Measurements from ENCODE around the gene ATRNL1.

ATRNL1 gene

DNA sequence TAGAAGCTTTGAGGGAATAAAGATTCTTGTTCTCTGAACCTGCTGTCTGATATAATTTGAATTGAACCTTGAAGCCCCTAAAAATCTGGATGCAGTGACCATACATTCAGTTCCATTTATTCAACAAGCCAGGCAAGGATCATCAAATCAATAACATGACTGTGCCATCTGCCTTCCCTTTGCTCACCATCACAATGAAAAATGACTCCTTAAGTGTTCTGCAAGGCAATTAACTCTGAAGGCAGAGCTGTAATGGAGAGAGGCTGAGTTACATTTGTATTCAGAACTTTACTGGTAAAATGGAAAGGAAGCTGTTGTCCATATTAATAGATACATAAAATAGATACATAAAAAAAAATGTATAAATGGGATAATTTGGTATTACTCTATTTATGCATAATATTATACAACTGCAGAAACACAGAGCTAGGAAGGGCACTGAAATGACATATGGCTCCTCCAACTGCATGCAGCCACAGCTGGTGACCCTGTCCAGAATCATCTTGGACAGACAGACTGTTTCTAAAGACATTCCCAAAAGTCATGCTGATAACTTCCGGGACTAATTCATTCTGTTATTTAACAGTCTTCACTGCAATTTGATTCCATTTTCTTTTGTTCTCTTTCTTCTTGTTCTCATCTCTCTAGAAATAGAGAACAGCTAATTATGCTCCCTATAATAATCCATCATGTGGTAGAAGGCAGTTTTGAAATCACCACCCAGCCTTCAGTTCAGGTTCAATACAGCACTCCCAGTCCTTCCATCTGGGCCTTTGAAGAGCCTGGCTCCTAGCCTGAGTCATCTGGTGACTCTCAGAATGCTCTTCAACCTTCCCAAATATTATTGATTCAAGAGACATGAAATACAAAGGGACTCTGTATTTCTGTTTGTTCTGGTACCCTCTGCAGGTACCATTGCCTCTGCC is 767.3 kb downstream of the ATRNL1 start:
- DNase-seq (ENCODE audit: insufficient read length, low spot score) = no peak

GRCh38 chr10:115861455-115861854 is 768.3 kb downstream of the ATRNL1 start:
- TF ChIP-seq POLR2A (IDR thresholded peaks at IDR 0.05; ENCODE audit: low read depth, low read length) = no peak
- DNase-seq (ENCODE audit: insufficient read length, low spot score) (no peak), FAIRE-seq (no peak)

More for the DNA sequence above, 767.3 kb downstream of the ATRNL1 start:
- no peak for TF ChIP-seq POLR2A (IDR thresholded peaks at IDR 0.05; ENCODE audit: low read depth, low read length)
- no peak for FAIRE-seq

- FAIRE-seq (peak; percentile 84), DNase-seq (ENCODE audit: insufficient read length, low spot score) (peak; percentile 23)
- no peak for TF ChIP-seq POLR2A (IDR thresholded peaks at IDR 0.05; ENCODE audit: low read depth, low read length)
Observed at GRCh38 chr10:115861864-115862263, 768.7 kb downstream of the ATRNL1 start.

- TF ChIP-seq POLR2A (IDR thresholded peaks at IDR 0.05; ENCODE audit: low read depth, low read length) = no peak
- no peak for DNase-seq (ENCODE audit: insufficient read length, low spot score)
- no peak for FAIRE-seq
Observed at GRCh38 chr10:115866174-115866573, 773.0 kb downstream of the ATRNL1 start.

- DNase-seq (ENCODE audit: insufficient read length, low spot score) (no peak), FAIRE-seq (no peak)
- TF ChIP-seq POLR2A (IDR thresholded peaks at IDR 0.05; ENCODE audit: low read depth, low read length) = no peak
Observed at GRCh38 chr10:115866691-115867090, 773.5 kb downstream of the ATRNL1 start.

- no peak for DNase-seq (ENCODE audit: insufficient read length, low spot score)
- FAIRE-seq = no peak
- no peak for TF ChIP-seq POLR2A (IDR thresholded peaks at IDR 0.05; ENCODE audit: low read depth, low read length)
Observed at GRCh38 chr10:115867305-115867704, 774.1 kb downstream of the ATRNL1 start.

DNA sequence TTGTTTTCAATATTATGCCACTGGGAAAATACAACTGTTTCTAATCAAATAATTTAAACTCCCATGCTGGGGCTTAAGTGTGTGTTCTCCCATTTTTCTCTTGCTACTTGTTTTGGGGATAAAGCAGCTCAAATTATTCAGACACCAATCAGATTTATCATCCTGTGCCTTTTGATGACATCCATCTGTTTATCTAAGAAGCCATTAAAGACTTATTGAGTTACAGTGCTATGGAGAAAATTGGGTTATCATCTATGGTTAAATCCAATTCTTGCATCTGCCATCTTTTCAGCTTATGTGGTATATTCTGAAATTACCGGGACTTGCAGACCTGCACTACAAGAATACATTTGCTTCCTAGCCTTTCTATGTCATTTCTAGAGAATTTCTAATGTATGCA is 778.7 kb downstream of the ATRNL1 start:
- DNase-seq (ENCODE audit: insufficient read length, low spot score) (no peak), FAIRE-seq (no peak)
- TF ChIP-seq POLR2A (IDR thresholded peaks at IDR 0.05; ENCODE audit: low read depth, low read length) = no peak

DNA sequence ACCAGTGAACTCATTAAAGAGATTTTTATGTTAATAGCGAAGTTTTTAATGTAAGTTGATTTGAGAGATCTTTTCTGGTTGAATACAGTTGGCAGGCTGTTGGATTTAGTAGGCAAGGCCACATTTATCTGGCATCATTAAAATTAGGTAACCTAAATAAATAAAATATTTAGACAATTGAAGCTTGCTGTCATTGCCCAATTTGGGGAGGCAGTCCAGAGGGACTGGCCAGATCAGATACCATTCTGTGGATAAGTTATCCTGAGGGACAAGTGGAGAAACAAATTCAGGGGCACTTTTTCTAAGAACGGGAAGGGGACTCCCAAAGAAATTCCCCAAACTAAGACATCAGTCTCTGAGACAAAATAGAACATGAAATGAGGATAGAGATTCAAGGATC is 782.0 kb downstream of the ATRNL1 start:
- no peak for DNase-seq (ENCODE audit: insufficient read length, low spot score)
- TF ChIP-seq POLR2A (IDR thresholded peaks at IDR 0.05; ENCODE audit: low read depth, low read length) = no peak
- no peak for FAIRE-seq

- no peak for TF ChIP-seq POLR2A (IDR thresholded peaks at IDR 0.05; ENCODE audit: low read depth, low read length)
- DNase-seq (ENCODE audit: insufficient read length, low spot score) = no peak
- FAIRE-seq = no peak
Observed at GRCh38 chr10:115879372-115880089, 786.4 kb downstream of the ATRNL1 start.

- no peak for TF ChIP-seq POLR2A (IDR thresholded peaks at IDR 0.05; ENCODE audit: low read depth, low read length)
- DNase-seq (ENCODE audit: insufficient read length, low spot score) = no peak
- FAIRE-seq = no peak
Observed at GRCh38 chr10:115882021-115882420, 788.9 kb downstream of the ATRNL1 start.

DNA sequence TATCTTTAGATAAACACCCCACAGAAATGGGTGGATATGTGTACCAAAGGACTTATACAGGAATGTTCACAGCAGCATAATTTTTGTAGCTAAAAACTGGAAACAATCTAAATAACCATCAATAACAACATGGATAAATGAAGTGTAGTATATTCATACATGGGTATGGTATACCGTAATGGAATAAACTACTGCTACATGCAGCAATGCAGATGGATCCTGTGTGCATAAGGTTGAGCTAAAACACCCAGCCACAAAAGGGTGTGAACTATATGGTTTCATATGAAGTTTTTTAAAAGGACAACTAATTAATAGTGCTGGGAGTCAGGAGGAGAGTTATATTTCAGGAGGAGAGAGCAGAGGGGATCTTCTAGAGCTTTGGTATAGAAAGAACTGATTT is 790.2 kb downstream of the ATRNL1 start:
- FAIRE-seq = no peak
- no peak for DNase-seq (ENCODE audit: insufficient read length, low spot score)
- no peak for TF ChIP-seq POLR2A (IDR thresholded peaks at IDR 0.05; ENCODE audit: low read depth, low read length)

GRCh38 chr10:115884331-115884730 is 791.2 kb downstream of the ATRNL1 start:
- DNase-seq (ENCODE audit: insufficient read length, low spot score) (no peak), FAIRE-seq (no peak)
- TF ChIP-seq POLR2A (IDR thresholded peaks at IDR 0.05; ENCODE audit: low read depth, low read length) = no peak

DNA sequence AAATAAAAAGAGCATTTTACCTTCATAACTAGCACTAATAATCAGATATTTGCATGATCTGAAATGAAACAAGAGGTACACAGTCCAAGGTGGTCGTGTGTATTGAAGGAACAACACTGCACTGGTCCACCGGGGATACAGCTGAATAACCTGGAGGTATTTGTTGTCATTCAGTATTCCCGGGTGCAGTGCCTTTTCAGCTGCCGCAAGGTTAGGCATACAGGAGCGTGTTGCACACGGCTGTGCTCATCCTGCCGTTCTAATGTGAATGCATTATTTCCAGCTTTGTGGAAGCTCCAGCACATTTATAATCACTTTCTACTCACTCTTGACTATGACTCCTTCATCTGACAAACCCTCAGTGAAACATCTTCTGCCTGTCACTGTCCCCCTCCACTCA is 802.0 kb downstream of the ATRNL1 start:
- FAIRE-seq (no peak), DNase-seq (ENCODE audit: insufficient read length, low spot score) (no peak)
- TF ChIP-seq POLR2A (IDR thresholded peaks at IDR 0.05; ENCODE audit: low read depth, low read length) = no peak

DNA sequence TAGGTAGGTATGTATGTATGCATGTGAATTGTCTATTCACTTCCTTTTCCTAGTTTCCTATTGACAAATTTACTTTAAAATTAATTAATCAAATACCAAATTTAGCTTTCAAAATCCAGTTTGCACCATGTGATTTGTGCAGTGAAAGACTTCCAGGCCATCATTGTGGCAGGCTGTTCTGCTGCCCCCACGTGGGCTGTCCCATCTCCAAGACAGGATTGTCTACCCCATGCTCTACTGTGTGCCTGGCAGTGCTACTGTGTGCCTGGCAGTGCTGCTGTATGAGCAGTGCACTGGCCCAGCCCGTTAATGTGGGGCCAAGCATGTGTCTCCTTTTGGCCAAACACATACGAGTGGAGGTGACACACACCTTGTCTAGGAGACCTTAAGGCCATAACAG is 805.1 kb downstream of the ATRNL1 start:
- DNase-seq (ENCODE audit: insufficient read length, low spot score) (no peak), FAIRE-seq (no peak)
- TF ChIP-seq POLR2A (IDR thresholded peaks at IDR 0.05; ENCODE audit: low read depth, low read length) = no peak

GRCh38 chr10:115902596-115902995 is 809.4 kb downstream of the ATRNL1 start:
- no peak for TF ChIP-seq POLR2A (IDR thresholded peaks at IDR 0.05; ENCODE audit: low read depth, low read length)
- no peak for DNase-seq (ENCODE audit: insufficient read length, low spot score)
- FAIRE-seq = no peak

All from H54 (cell line).